HL-60 (cell line): ENCODE measurements around the gene FOXF1.

Experiments used
- DNase-seq, 2 experiments: peaks; one replicate each; pipeline ENCODE4 v3.0.0-alpha.2; 2010 to 2020; ENCODE audit warnings: low read depth in 1 of 2, low spot score in 1 of 2
- H3K27ac ChIP-seq: fragments of 250-450 bp; sonication (Bioruptor Pico); replicated peaks from 2 replicates; pipeline ENCODE4 v1.5.1; 2020; ENCODE audit warnings: mild to moderate bottlenecking, moderate library complexity
- H3K27me3 ChIP-seq: fragments of 250-450 bp; sonication (Bioruptor Pico); 2 replicates; pipeline ENCODE4 v1.5.1; 2021; ENCODE audit warnings: mild to moderate bottlenecking, moderate library complexity; ENCODE audit not compliant: insufficient read depth, poor library complexity, severe bottlenecking
- H3K4me3 ChIP-seq: replicated peaks from 2 replicates; pipeline ENCODE4 v1.5.1; 2011; ENCODE audit warnings: mild to moderate bottlenecking, control low read depth, low read length; ENCODE audit not compliant: insufficient read depth
- CTCF ChIP-seq: IDR thresholded peaks from one replicate; pipeline ENCODE4 v1.5.1; 2011; ENCODE audit warnings: low read length, control low read depth, inconsistent platforms; ENCODE audit not compliant: insufficient read depth
- GABPA ChIP-seq: IDR thresholded peaks from 2 replicates; pipeline ENCODE4 v1.6.1; 2012; ENCODE audit warnings: low read depth
- POLR2AphosphoS5 ChIP-seq: IDR thresholded peaks from 2 replicates; pipeline ENCODE4 v1.6.1; 2012; ENCODE audit warnings: low read depth
- SPI1 ChIP-seq: IDR thresholded peaks from 2 replicates; pipeline ENCODE4 v1.6.1; 2012; ENCODE audit warnings: low read depth, mild to moderate bottlenecking, borderline replicate concordance
- TF ChIP-seq, protein P1 (sequence below): IDR thresholded peaks from 2 replicates; pipeline ENCODE4 v1.6.1; 2012; ENCODE audit warnings: low read depth; ENCODE audit not compliant: insufficient replicate concordance

Gene FOXF1

DNA sequence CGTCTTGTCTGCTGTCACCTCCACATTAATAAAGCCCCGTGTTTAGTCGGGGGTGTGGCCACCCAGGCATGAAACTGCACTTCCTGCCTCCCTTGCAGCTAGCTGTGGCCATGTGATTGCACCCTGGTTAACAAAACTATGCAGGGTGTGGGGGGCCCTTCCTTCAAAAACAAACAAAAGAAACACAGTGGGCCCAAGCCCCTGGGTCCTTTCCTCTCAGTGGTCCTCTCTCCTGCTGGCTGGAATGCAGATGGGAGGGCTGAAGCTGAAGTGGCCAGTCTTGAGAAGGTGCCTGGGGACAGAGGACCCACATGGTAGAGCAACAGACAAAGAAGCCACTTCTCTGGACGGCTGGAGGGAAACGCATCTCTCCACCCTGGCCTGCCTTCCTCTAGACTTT is 38.0 kb upstream of the FOXF1 start:
- Histone ChIP-seq H3K4me3 (no peak overlapping the region), H3K27me3 (no peaks in the 10 kb centered on the region), H3K27ac (no peak overlapping the region)
- DNase-seq: no peak
- TF ChIP-seq CTCF (no peak), GABPA (no peak), SPI1 (no peak), POLR2AphosphoS5 (no peak)
- TF ChIP-seq, protein P1, sequence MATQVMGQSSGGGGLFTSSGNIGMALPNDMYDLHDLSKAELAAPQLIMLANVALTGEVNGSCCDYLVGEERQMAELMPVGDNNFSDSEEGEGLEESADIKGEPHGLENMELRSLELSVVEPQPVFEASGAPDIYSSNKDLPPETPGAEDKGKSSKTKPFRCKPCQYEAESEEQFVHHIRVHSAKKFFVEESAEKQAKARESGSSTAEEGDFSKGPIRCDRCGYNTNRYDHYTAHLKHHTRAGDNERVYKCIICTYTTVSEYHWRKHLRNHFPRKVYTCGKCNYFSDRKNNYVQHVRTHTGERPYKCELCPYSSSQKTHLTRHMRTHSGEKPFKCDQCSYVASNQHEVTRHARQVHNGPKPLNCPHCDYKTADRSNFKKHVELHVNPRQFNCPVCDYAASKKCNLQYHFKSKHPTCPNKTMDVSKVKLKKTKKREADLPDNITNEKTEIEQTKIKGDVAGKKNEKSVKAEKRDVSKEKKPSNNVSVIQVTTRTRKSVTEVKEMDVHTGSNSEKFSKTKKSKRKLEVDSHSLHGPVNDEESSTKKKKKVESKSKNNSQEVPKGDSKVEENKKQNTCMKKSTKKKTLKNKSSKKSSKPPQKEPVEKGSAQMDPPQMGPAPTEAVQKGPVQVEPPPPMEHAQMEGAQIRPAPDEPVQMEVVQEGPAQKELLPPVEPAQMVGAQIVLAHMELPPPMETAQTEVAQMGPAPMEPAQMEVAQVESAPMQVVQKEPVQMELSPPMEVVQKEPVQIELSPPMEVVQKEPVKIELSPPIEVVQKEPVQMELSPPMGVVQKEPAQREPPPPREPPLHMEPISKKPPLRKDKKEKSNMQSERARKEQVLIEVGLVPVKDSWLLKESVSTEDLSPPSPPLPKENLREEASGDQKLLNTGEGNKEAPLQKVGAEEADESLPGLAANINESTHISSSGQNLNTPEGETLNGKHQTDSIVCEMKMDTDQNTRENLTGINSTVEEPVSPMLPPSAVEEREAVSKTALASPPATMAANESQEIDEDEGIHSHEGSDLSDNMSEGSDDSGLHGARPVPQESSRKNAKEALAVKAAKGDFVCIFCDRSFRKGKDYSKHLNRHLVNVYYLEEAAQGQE: no peak

DNA sequence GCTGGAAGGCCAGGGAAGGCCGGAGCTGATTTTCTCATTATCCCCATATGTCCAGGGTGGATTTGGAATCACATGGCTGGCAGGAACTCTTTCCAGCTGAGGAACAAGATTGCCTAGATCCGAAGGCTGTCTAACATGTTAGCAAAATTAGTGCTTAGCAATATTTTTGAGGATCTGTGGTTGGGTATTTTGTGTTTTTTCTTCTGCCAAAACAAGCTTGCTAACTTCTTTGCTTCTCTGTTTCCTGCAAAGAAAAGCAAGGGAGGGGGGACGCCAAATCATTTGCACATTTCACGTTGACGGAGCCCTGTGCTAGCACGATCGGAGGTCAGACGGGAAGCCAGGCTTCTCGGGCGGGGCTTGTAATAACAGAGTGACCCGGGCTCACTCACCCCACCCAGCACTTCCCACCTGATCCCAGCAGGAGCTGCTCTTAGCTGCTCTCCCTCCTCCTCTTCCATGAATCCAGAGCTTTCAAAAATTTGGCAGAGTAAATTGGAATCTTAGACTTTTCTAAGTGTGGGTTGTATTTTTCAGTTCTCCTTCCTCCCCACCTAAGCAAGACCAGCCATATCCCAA is 33.3 kb upstream of the FOXF1 start:
- Histone ChIP-seq H3K27me3 (no peaks in the 10 kb centered on the region), H3K4me3 (no peak overlapping the region), H3K27ac (no peak overlapping the region)
- no peak for TF ChIP-seq SPI1
- TF ChIP-seq, protein P1: no peak
- TF ChIP-seq POLR2AphosphoS5: no peak
- DNase-seq: no peak

GRCh38 chr16:86477642-86478041 is 32.7 kb upstream of the FOXF1 start:
- no peak for TF ChIP-seq SPI1
- TF ChIP-seq GABPA: no peak
- TF ChIP-seq CTCF: no peak
- no peak overlapping the region for H3K27ac ChIP-seq
- no peak overlapping the region for H3K4me3 ChIP-seq
- H3K27me3 ChIP-seq: no peaks in the 10 kb centered on the region
- DNase-seq: no peak

DNA sequence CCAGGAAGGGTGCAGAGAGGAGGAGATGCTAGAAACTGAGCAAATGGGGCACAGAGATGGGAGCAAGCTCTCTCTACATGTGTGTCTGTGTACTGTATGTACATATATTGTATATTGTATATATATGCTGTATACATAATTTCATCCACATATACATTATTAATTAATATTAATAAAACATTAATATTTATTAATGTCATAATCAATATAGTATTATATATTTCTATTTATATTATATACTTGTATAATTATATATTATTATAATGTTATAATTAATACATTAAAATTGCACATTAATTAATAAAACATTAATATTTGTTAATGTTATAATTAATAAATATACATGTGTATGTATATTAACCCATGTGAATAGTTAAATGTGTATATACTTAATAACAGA is 31.5 kb upstream of the FOXF1 start:
- DNase-seq: no peak
- Histone ChIP-seq H3K27me3 (no peaks in the 10 kb centered on the region), H3K4me3 (no peak overlapping the region), H3K27ac (no peak overlapping the region)
- no peak for TF ChIP-seq CTCF
- TF ChIP-seq, protein P1: no peak
- TF ChIP-seq SPI1: no peak
- TF ChIP-seq GABPA: no peak
- no peak for TF ChIP-seq POLR2AphosphoS5
